Left hindlimb (tissue), 1 donor: ENCODE measurements around the gene RAPSN.

ENCODE experiments used
- DNase-seq: peaks from one replicate; pipeline ENCODE4 v3.0.0-alpha.2; 2018

Gene RAPSN

DNA sequence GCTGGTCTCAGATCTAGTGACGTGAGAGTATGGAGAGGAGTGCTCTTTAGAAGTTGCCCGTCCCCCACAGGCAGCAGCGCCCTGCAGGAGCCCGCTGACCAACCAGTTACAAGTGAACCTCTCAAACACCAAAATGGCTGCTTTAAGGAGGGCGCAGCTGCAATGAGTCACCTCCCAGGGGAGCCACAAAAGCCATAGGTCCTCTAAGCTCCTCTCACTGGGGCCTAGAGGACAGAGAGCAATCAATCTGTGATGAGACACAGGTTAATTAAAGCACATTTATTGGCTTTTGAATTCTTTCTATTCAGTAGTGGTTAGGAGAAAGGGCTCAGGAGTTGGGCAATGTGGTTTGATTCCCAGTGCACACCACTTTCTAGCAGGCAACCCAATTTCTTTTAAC is 15.5 kb upstream of the RAPSN start:
- DNase-seq = no peak

- no peak for DNase-seq
Observed at GRCh38 chr11:47461876-47462275, 12.9 kb upstream of the RAPSN start.

GRCh38 chr11:47460571-47461235 is 11.8 kb upstream of the RAPSN start:
- DNase-seq = no peak

- DNase-seq = peak; percentile 80
Observed at GRCh38 chr11:47454258-47454671, 5.3 kb upstream of the RAPSN start.

GRCh38 chr11:47453365-47453764 is 4.4 kb upstream of the RAPSN start:
- DNase-seq = no peak

DNA sequence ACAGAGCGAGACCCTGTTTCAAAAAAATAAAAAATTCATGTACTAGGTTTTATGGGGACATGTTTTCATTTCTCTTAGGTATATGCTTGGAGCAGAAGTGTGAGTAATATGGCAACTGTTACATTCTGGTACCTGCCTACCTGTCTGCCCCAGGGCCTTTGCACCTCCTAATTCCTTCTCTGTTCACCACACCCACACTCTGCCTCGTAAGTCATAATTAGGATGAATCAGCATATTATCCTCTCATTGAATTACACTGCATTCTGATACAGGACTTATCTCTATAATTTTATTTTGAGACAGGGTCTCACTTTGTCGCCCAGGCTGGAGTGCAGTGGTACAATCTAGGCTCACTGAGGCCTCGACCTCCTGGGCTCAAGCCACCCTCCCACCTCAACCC is 3.1 kb upstream of the RAPSN start:
- DNase-seq = no peak

DNA sequence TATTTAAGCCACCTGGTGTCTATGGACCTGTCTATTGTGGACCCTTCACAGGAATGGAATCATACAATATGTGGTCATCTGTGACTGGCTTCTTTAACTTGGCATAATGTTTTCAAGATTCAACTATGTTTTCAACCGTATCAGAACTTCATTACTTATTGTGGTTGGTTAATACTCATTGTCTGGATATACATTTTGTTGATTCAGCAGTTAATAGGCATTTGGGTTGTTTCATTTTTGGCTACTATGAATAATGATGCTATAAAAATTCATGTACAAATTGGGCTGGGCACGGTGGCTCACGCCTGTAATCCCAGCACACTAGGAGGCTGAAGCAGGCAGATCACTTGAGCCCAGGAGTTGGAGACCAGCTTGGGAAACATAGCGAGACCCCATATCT is 2.5 kb upstream of the RAPSN start:
- no peak for DNase-seq

- DNase-seq = no peak
Observed at GRCh38 chr11:47449541-47449940, 605 bp upstream of the RAPSN start.

DNA sequence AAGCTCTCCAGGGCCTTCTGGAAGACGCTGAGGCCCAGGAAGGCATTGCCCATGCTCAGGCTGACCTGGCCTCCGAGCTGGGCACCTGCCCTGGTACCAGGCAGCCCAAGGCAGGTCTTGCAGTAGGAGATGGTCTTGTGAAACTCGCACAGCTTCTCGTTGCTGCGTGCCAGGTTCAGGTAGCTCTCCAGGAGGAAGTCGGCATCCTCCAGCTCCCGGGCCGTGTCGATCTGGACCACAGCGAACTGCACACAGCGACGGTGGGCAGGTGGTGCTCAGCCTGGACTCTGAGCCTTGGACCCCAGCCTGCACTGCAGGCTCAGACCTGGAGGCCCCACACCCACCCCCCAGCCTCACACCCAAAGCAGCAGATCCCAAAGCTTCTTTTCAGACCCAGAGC is 1.0 kb downstream of the RAPSN start:
- DNase-seq = no peak

DNA sequence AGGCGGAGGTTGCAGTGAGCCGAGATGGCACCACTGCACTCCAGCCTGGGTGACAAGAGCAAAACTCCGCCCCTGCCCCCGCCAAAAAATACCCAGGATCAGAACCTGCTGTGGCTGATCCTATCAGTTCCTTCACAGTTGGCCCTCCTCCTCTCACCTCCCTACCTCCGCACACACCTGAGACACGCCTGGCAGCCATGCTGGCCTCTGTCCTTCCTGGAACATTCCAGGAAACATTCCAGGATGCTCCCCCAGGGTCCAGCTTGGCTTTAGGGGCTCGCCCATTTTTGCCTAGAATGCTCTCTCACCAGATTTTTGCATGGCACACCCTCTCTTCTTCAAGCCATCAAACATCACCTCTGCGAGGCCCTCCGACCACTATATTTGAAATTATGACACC is 2.1 kb downstream of the RAPSN start:
- no peak for DNase-seq

- no peak for DNase-seq
Observed at GRCh38 chr11:47445840-47446239, 3.1 kb downstream of the RAPSN start.

GRCh38 chr11:47443817-47444216 is 5.1 kb downstream of the RAPSN start:
- DNase-seq = no peak

- no peak for DNase-seq
Observed at GRCh38 chr11:47443028-47443700, 5.8 kb downstream of the RAPSN start.

- no peak for DNase-seq
Observed at GRCh38 chr11:47442514-47442913, 6.4 kb downstream of the RAPSN start.

DNA sequence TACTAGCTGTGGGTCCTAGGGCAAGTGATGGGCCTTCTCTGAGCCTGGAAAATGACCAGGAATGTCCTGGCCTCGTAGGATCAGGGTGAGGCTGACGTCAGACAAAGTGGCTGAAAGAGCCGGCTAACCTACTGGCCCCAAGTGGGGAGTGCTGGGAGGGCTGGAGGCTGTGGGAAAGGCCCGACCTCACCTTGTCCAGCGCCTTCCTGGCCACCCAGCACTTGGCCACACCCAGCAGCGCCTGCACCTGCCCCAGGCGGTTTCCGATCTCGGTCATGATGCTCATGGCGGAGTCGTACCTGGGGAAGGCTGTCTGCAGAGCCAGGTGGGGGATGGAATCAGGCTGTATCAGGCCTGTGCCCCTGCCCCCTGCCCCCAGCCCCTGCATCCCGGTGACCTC is 7.5 kb downstream of the RAPSN start:
- DNase-seq = no peak

DNA sequence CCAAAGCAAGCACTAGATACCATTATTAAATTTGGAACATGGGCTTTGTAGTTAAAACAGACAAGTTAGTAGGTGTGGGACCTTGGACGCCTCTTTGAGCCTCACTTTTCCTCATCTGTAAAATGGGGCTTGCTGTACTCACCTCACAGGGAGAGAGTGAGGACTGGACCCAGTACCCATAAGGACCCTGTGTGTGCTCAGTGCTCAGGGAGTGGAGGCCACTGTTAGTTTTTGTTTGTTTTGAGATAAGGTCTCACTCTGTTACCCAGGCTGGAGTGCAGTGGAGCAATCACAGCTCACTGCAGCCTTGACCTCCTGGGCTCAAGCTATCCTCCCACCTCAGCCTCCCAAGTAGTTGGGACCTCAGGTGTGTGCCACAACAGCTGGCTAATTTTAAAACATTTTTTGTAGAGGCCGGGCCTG is 8.9 kb downstream of the RAPSN start:
- no peak for DNase-seq

- DNase-seq = no peak
Observed at GRCh38 chr11:47438721-47439120, 10.2 kb downstream of the RAPSN start.

- no peak for DNase-seq
Observed at GRCh38 chr11:47437746-47438418, 11.1 kb downstream of the RAPSN start.

DNA sequence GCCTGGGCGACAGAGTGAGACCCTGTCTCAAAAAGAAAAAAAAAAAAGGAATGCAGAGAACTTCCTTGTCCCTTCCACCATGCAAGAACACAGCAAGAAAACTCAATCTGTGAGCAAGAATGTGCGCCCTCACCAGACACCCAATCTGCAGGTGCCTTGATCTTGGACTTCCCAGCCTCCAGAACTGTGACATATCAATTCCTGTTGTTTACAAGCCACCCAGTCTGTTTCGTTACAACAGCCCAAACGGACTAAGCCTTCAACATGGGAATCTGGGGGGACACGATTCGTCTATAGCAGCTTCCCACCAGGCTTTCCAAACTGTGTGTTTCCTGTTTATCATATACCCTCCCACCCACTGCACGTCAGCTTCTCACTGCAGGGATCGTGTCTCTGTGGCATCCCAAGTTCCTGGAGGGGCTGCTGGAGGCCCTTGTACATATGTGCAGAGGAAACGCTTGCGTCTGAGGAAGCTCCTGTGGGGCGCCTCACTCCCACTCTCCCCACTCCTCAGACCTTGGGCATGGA is 11.7 kb downstream of the RAPSN start:
- DNase-seq = no peak

- DNase-seq = no peak
Observed at GRCh38 chr11:47436726-47437125, 12.2 kb downstream of the RAPSN start.

DNA sequence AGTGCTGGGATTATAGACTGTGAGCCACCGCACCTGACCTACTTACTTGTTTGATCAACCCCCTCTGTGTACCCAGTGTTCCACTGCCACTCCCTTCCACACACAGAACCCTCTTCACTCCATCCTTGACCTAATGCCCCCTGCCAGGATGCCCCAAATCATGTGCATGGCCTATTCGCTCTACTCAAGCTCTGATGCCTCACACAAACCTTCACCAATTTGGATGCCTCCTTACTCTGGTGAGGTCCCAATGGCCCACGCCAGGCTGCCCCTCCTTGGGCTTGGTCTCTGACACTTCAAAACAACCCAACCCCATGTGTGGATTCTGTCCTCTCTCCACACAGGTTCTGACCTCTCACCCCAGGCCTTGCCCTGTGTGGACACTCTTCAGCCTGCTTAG is 13.2 kb downstream of the RAPSN start:
- no peak for DNase-seq

GRCh38 chr11:47434011-47434786 is 14.7 kb downstream of the RAPSN start:
- no peak for DNase-seq

DNA sequence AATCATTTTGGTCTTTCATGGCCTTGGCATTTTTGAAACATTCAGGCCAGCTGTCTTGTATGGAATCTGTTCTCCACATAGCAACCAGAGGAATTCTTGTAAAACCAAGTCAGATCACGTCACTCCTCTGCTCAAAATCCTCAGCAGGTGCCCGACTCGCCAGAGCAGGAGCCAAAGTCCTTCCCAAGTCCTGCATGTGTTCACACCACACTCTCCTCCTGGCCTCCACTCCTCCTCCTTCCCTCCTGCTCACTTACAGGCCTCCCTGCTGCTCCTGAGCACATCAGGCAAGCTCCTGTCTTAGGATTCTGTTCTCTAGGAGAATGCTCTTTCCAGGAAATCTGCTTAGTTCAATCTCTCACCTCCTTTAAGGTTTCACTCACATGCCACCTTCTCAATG is 15.8 kb downstream of the RAPSN start:
- no peak for DNase-seq
